Loucy (cell line): ENCODE data around the gene CNPY1.
"Not testable (repeated sequence)": the region's sequence is repeated elsewhere in the genome, so short reads cannot be mapped to it uniquely, and the experiment has no call there.

Source experiments
- H2AFZ ChIP-seq: fragments of 200-600 bp; sonication (generic); 2 replicates; pipeline ENCODE4 v1.6.0; 2016; ENCODE audit warnings: antibody characterized with exemption, mild to moderate bottlenecking, low read length, moderate library complexity
- H3F3A ChIP-seq: fragments of 200-600 bp; 2 replicates; pipeline ENCODE4 v1.6.0; 2016; ENCODE audit warnings: antibody characterized with exemption, low read depth, mild to moderate bottlenecking
- H3K27me3 ChIP-seq: fragments of 200-600 bp; sonication (generic); 2 replicates; pipeline ENCODE4 v1.6.1; 2014; ENCODE audit warnings: low read length, mild to moderate bottlenecking; ENCODE audit not compliant: insufficient read depth, poor library complexity, severe bottlenecking
- H3K36me3 ChIP-seq: fragments of 200-600 bp; sonication (generic); 2 replicates; pipeline ENCODE4 v1.6.1; 2016; ENCODE audit warnings: low read length; ENCODE audit not compliant: insufficient read depth
- H3K4me1 ChIP-seq: fragments of 200-600 bp; sonication (generic); 2 replicates; pipeline ENCODE4 v1.5.1; 2014; ENCODE audit warnings: low read length, mild to moderate bottlenecking; ENCODE audit not compliant: insufficient read depth, poor library complexity, severe bottlenecking
- H3K4me2 ChIP-seq: fragments of 200-600 bp; sonication (generic); 2 replicates; pipeline ENCODE4 v1.6.0; 2014; ENCODE audit warnings: antibody characterized with exemption, low read length, low read depth, mild to moderate bottlenecking; ENCODE audit not compliant: poor library complexity, severe bottlenecking
- H3K4me3 ChIP-seq: fragments of 200-600 bp; sonication (generic); 2 replicates; pipeline ENCODE4 v1.5.1; 2014; ENCODE audit warnings: low read length, mild to moderate bottlenecking, mixed read lengths; ENCODE audit not compliant: poor library complexity, severe bottlenecking
- H3K79me2 ChIP-seq: fragments of 200-600 bp; sonication (generic); 2 replicates; pipeline ENCODE4 v1.6.1; 2014; ENCODE audit warnings: low read length; ENCODE audit not compliant: insufficient read depth
- H3K9ac ChIP-seq: fragments of 200-600 bp; sonication (generic); 2 replicates; pipeline ENCODE4 v1.6.0; 2014; ENCODE audit warnings: mild to moderate bottlenecking, low read depth, low read length, moderate library complexity; ENCODE audit not compliant: poor library complexity, severe bottlenecking
- H3K9me2 ChIP-seq: fragments of 200-600 bp; sonication (generic); replicated peaks from 2 replicates; pipeline ENCODE4 v1.6.1; 2016; ENCODE audit warnings: low read depth, low read length, mixed read lengths
- H3K9me3 ChIP-seq: fragments of 200-600 bp; sonication (generic); 2 replicates; pipeline ENCODE4 v1.6.1; 2014; ENCODE audit warnings: mild to moderate bottlenecking, antibody characterized with exemption, low read length, low read depth; ENCODE audit not compliant: insufficient read depth
- H4K20me1 ChIP-seq: fragments of 200-600 bp; sonication (generic); 2 replicates; pipeline ENCODE4 v1.6.0; 2014; ENCODE audit warnings: antibody characterized with exemption, low read length, mild to moderate bottlenecking; ENCODE audit not compliant: insufficient read depth, poor library complexity, severe bottlenecking
- EZH2phosphoT487 ChIP-seq: fragments of 200-600 bp; IDR thresholded peaks from 2 replicates; pipeline ENCODE4 v1.6.1; 2018; ENCODE audit warnings: antibody characterized with exemption, mild to moderate bottlenecking, moderate library complexity, borderline replicate concordance
- TF ChIP-seq, protein P1 (sequence below): fragments of 200-600 bp; sonication (generic); conservative IDR thresholded peaks from 2 replicates; pipeline ENCODE4 v1.5.1; 2014; ENCODE audit warnings: mild to moderate bottlenecking, antibody characterized with exemption, low read length

The CNPY1 gene

DNA sequence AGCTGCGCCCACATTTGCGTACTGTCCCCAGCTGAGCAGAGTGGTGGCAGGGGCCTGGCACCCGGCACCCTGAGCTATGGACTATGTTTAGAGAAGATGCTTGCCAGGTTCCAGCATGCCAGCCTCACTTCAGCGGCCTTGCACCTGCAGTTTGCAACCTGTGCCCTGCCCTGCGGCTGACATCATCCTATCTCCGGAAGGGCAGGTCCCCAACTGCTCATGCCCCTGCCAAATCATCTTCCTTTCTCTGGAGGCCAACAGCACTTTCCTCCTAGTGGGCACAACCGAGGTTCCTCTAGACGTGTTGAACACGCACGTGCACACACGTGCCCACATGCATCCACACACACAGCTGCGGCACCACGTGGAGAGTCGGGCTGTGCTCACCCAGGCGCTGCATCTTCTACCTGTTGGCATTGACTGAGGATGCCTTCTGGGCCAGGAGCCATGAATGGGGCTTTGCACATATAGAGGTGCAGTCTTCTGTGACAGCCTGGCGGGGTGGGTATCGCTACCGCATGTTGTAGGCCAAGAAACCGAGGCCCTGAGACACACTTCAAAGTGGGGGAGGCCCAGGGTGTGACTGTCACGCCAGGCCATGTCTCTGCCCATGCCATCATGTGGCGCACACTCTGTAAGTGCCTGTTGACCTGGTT lies 24.5 kb downstream of the CNPY1 start:
- H4K20me1 ChIP-seq = no peaks in the 10 kb centered on the region
- no peaks in the 10 kb centered on the region for H3K27me3 ChIP-seq
- no peaks in the 10 kb centered on the region for H3K4me1 ChIP-seq
- no peak overlapping the region for H3K9ac ChIP-seq
- H3K9me2 ChIP-seq = no peaks in the 10 kb centered on the region
- H3K9me3 ChIP-seq = no peaks in the 10 kb centered on the region
- H2AFZ ChIP-seq = no peak overlapping the region
- H3K36me3 ChIP-seq = no peaks in the 10 kb centered on the region
- H3K4me3 ChIP-seq = no peak overlapping the region
- no peaks in the 10 kb centered on the region for H3F3A ChIP-seq
- TF ChIP-seq, protein P1, sequence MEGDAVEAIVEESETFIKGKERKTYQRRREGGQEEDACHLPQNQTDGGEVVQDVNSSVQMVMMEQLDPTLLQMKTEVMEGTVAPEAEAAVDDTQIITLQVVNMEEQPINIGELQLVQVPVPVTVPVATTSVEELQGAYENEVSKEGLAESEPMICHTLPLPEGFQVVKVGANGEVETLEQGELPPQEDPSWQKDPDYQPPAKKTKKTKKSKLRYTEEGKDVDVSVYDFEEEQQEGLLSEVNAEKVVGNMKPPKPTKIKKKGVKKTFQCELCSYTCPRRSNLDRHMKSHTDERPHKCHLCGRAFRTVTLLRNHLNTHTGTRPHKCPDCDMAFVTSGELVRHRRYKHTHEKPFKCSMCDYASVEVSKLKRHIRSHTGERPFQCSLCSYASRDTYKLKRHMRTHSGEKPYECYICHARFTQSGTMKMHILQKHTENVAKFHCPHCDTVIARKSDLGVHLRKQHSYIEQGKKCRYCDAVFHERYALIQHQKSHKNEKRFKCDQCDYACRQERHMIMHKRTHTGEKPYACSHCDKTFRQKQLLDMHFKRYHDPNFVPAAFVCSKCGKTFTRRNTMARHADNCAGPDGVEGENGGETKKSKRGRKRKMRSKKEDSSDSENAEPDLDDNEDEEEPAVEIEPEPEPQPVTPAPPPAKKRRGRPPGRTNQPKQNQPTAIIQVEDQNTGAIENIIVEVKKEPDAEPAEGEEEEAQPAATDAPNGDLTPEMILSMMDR = no peak
- TF ChIP-seq EZH2phosphoT487 = no peak
- H3K79me2 ChIP-seq = no peaks in the 10 kb centered on the region
- H3K4me2 ChIP-seq = no peak overlapping the region

DNA sequence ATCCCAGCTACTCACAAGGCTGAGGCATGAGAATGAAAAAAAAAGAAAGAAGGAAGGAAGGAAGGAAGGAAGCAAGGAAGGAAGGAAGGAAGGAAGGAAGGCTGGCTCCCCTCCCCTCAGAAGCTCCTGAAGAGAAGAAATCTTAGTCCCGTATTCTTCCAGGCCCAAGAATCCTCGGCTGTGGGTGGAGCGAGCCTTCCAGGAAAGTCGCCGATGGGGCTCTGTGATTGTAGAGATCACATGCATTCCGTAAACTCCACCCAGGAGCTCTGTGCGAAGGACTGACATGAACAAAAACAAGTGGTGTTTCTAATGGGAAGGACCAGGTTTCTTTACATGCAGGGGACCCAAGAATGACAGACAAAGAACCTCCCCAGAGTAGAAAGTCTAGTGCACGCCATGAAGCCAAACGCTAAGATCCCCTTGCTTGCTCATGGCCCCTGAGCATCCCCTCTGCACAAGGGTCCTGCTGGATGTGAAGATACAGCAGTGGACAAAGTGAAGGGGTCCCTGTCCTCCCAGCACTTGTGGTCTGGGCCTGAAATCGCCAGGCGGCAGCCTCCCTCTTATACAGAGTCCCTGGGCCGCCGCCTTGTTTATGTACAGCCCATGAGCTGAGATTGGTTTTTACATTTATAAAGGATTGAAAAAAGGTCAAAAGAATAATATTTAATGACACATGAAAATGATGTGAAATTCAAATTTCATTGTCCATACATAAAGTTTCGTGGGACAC lies 25.2 kb downstream of the CNPY1 start:
- no peaks in the 10 kb centered on the region for H3K79me2 ChIP-seq
- H3K4me2 ChIP-seq = no peak overlapping the region
- no peak overlapping the region for H3K4me3 ChIP-seq
- no peaks in the 10 kb centered on the region for H3K9me2 ChIP-seq
- no peaks in the 10 kb centered on the region for H3K9me3 ChIP-seq
- no peaks in the 10 kb centered on the region for H3F3A ChIP-seq
- no peaks in the 10 kb centered on the region for H3K27me3 ChIP-seq
- TF ChIP-seq, protein P1 = no peak
- no peak for TF ChIP-seq EZH2phosphoT487
- no peaks in the 10 kb centered on the region for H4K20me1 ChIP-seq
- no peak overlapping the region for H2AFZ ChIP-seq
- H3K9ac ChIP-seq = no peak overlapping the region
- H3K36me3 ChIP-seq = no peaks in the 10 kb centered on the region
- no peaks in the 10 kb centered on the region for H3K4me1 ChIP-seq

DNA sequence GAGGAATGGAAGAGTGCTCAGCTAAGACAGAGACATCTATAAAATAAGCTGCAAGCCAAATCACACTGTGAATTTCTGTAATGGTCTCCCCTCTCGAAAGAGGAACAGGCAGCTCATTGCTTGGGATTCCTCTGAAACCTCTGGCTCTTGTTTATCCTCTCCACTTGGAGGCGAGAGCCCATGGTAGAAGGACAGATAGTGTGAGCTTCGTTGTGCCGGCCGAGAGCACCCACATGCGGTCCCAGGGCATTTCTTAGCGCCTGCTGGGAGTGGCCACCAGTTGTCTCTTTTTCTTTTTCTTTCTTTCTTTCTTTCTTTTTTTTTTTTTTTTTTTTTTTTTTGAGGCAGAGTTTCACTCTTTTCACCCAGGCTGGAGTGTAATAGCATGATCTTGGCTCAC lies 26.2 kb downstream of the CNPY1 start:
- Histone ChIP-seq H3K36me3 (no peaks in the 10 kb centered on the region), H3K9ac (no peak overlapping the region), H3K79me2 (no peaks in the 10 kb centered on the region), H3K9me3 (no peaks in the 10 kb centered on the region), H3K27me3 (no peaks in the 10 kb centered on the region), H4K20me1 (no peaks in the 10 kb centered on the region), H3K4me1 (no peaks in the 10 kb centered on the region), H3K9me2 (no peaks in the 10 kb centered on the region), H3K4me3 (no peak overlapping the region), H3F3A (no peaks in the 10 kb centered on the region), H2AFZ (no peak overlapping the region), H3K4me2 (no peak overlapping the region)
- TF ChIP-seq EZH2phosphoT487 = no peak
- TF ChIP-seq, protein P1 = no peak

DNA sequence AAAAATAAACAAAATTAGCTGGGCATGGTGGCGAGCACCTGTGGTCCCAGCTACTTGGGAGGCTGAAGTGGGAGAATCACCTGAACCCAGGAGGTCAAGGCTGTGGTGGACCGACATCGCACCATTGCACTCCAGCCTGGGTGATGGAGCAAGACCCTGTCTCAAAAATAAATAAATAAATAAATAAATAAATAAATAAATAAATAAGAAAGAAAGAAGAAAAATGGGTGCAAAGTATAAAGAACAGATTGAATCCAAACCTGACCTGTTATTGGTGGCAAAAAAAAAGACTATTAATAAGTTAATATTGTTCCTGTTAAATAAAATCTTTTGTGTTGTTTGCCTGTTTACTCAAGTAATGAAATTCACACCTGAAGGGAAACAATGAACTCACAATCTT lies 27.0 kb downstream of the CNPY1 start:
- H3K4me3 ChIP-seq, H3K9me3 ChIP-seq, H3K79me2 ChIP-seq, H3K4me1 ChIP-seq, H3K9ac ChIP-seq, H2AFZ ChIP-seq, H4K20me1 ChIP-seq, H3F3A ChIP-seq, H3K4me2 ChIP-seq, H3K27me3 ChIP-seq, H3K36me3 ChIP-seq, H3K9me2 ChIP-seq: not testable (repeated sequence)
